ENCODE results near the gene CNTN4. TPM values are rescaled to one million over a fixed set of nuclear protein-coding genes. Genes with fewer than 3 reads are reported as not detected.
"Not testable (repeated sequence)": the region's sequence is repeated elsewhere in the genome, so short reads cannot be mapped to it uniquely, and the experiment has no call there.

The CNTN4 gene
- total and polyA plus RNA-seq, 8 donors, result 2.5 to 10.8 (median 5.1) TPM

DNA sequence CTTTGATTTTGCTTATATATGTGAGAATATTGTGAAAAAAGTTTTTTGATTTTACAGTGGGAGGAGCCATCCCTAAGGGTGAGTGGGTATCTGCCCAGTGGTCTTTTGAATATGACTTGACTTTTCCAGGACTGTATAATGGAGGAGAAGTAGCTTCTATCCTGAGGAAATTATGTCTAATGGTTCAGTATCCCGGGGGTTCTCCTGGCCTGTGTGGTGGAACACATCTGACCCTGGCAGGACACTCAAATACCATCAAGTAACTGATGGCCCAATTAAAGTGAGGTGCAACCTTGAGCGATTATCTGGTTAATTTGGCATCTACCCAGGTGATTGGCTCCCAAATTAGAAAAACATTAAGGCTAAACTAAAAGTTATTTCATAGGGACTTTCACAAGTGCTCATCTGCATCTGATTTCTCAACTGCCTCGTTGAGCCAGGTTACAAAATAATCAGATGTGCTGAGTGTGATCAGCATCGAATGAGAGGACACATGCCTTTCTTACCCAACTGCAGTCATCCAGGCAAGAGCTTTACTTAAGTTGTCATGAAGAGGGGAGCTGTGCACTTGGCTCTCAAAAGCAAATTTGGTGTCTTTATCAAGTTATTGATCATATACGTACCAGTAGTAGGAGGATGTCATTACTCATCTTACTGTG is 810.2 kb downstream of the CNTN4 start:
- H3K4me3 ChIP-seq, result no peak overlapping the region
- no peaks in the 10 kb centered on the region for H3K27me3 ChIP-seq
- no peak overlapping the region for H3K27ac ChIP-seq
- FAIRE-seq, result no peak
- no peak for ATAC-seq
- TF ChIP-seq, protein P1, sequence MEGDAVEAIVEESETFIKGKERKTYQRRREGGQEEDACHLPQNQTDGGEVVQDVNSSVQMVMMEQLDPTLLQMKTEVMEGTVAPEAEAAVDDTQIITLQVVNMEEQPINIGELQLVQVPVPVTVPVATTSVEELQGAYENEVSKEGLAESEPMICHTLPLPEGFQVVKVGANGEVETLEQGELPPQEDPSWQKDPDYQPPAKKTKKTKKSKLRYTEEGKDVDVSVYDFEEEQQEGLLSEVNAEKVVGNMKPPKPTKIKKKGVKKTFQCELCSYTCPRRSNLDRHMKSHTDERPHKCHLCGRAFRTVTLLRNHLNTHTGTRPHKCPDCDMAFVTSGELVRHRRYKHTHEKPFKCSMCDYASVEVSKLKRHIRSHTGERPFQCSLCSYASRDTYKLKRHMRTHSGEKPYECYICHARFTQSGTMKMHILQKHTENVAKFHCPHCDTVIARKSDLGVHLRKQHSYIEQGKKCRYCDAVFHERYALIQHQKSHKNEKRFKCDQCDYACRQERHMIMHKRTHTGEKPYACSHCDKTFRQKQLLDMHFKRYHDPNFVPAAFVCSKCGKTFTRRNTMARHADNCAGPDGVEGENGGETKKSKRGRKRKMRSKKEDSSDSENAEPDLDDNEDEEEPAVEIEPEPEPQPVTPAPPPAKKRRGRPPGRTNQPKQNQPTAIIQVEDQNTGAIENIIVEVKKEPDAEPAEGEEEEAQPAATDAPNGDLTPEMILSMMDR (IDR thresholded peaks at IDR 0.05), result no peak
- no peaks in the 10 kb centered on the region for H3K36me3 ChIP-seq
- DNase-seq, result no peak
- H3K9me3 ChIP-seq, result no peaks in the 10 kb centered on the region
- H3K4me1 ChIP-seq, result no peaks in the 10 kb centered on the region
- WGBS, 2 donors, result 55 to 62% methylated on average over 5 of the region's 5 CpGs
- intact Hi-C loops (cut with DNase I), result no loop called here

DNA sequence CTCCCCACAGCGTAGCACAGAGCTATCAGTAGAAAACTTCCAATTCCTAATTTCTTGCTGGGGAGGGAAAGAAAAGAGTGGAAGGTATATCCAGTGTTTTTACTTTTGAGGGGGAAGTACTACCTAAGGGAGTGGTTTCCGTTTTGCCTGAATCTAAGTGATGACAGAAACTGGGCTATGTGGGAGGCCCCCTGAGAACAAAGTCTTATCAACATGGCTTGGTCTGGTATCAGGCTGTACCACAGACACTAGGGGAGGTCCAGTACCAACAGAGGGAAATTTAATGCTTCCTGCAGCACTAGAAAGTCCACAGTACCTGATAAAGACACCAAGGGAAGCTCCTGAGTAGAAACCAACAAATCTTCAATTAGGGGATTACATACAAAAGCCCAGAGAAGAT is 812.3 kb downstream of the CNTN4 start:
- ATAC-seq (no peak), FAIRE-seq (no peak), DNase-seq (no peak)
- Histone ChIP-seq H3K9me3 (no peaks in the 10 kb centered on the region), H3K27ac (no peak overlapping the region), H3K36me3 (no peaks in the 10 kb centered on the region), H3K27me3 (no peaks in the 10 kb centered on the region), H3K4me3 (no peak overlapping the region), H3K4me1 (no peaks in the 10 kb centered on the region)
- intact Hi-C loops (cut with DNase I), result no loop called here
- TF ChIP-seq, protein P1 (IDR thresholded peaks at IDR 0.05), result no peak
- 58 to 73% methylated on average over 2 of the region's 2 CpGs for WGBS, 2 donors

- intact Hi-C loops (cut with DNase I), result no loop called here
- no peaks in the 10 kb centered on the region for H3K36me3 ChIP-seq
- no peaks in the 10 kb centered on the region for H3K9me3 ChIP-seq
- WGBS, 2 donors, result 59 to 63% methylated on average over 3 of the region's 3 CpGs
- no peak overlapping the region for H3K27ac ChIP-seq
- no peaks in the 10 kb centered on the region for H3K27me3 ChIP-seq
- TF ChIP-seq, protein P1 (IDR thresholded peaks at IDR 0.05), result no peak
- ATAC-seq (no peak), DNase-seq (no peak), FAIRE-seq (no peak)
- no peak overlapping the region for H3K4me3 ChIP-seq
- H3K4me1 ChIP-seq, result no peaks in the 10 kb centered on the region
Measured at GRCh38 chr3:2915826-2916225, 817.2 kb downstream of the CNTN4 start.

DNA sequence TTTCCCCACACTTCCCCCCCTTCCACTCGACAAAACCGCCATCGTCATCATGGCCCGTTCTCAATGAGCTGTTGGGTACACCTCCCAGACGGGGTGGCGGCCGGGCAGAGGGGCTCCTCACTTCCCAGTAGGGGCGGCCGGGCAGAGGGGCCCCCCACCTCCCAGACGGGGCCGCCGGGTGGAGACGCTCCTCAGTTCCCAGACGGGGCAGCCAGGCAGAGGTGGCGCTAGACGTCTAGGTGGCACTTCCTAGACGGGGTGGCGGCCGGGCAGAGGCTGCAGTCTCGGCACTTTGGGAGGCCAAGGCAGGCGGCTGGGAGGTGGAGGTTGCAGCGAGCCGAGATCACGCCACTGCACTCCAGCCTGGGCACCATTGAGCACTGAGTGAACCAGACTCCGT is 818.0 kb downstream of the CNTN4 start:
- H3K4me1 ChIP-seq; H3K4me3 ChIP-seq; FAIRE-seq; ATAC-seq; H3K9me3 ChIP-seq; H3K27ac ChIP-seq; H3K27me3 ChIP-seq; H3K36me3 ChIP-seq; intact Hi-C loops (cut with DNase I): not testable (repeated sequence)
- DNase-seq, result peak in 1 of 6 donors; percentile 41
- 78 to 82% methylated on average over 15 to 23 of the region's 25 CpGs for WGBS, 2 donors

DNA sequence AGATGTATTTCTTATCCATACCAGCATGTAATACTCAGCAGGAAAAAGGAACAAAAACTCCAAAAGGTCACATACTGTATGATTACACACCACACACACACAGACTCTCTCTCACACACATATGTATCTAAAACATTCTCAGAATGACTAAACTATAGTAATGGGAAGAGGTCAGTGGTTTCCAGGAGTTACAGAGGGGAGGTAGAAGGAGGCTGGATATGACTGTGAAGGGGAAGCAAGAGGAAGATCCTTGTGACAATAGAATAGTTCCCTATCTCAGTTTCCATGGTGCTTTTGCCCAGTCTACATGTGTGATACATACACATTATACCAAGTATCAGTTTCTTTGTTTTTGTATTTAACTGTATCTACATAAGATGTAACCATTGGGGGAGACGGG is 821.4 kb downstream of the CNTN4 start:
- Histone ChIP-seq H3K4me1 (no peaks in the 10 kb centered on the region), H3K27ac (no peak overlapping the region), H3K27me3 (no peaks in the 10 kb centered on the region), H3K4me3 (no peak overlapping the region), H3K36me3 (no peaks in the 10 kb centered on the region), H3K9me3 (no peaks in the 10 kb centered on the region)
- TF ChIP-seq, protein P1 (IDR thresholded peaks at IDR 0.05), result no peak
- intact Hi-C loops (cut with DNase I), result no loop called here
- FAIRE-seq, result no peak
- ATAC-seq, result no peak
- WGBS, 2 donors, result 63 to 86% methylated on average over 1 of the region's 1 CpG
- DNase-seq, result no peak
